K562 (cell line): Measurements from ENCODE around the gene SLC9A2. TPM values are rescaled to one million over a fixed set of nuclear protein-coding genes. Genes with fewer than 3 reads are reported as not detected.
A peak's percentile ranks its signal among the peaks of the same experiment; 100 is the strongest.

Experiments used
- ARID1B ChIP-seq: fragments of 450-650 bp; IDR thresholded peaks from 2 replicates; pipeline ENCODE4 v1.6.1; 2016; ENCODE audit warnings: antibody characterized with exemption, mild to moderate bottlenecking, inconsistent platforms
- DMBX1 ChIP-seq: fragments of 250-450 bp; sonication (Bioruptor Pico); IDR thresholded peaks from 2 replicates; pipeline ENCODE4 v1.8.0; 2022; ENCODE audit warnings: inconsistent platforms, mild to moderate bottlenecking, moderate library complexity, borderline replicate concordance
- DPF2 ChIP-seq: fragments of 450-650 bp; IDR thresholded peaks from 2 replicates; pipeline ENCODE4 v1.6.1; 2016
- LCOR ChIP-seq: sonication (generic); formaldehyde crosslinking; IDR thresholded peaks from 2 replicates; pipeline ENCODE4 v1.8.0; 2022; ENCODE audit warnings: mild to moderate bottlenecking, missing genetic modification reagents
- MYC ChIP-seq, 2 experiments: fragments of 250-450 bp in 1 of 2; sonication (Bioruptor Pico) in 1 of 2; IDR thresholded peaks; 2 replicates each; pipeline versions ENCODE4 v1.5.1 to v1.6.1; 2012 to 2021; ENCODE audit warnings: low read depth in 2 of 2, borderline replicate concordance in 1 of 2, improper control_type of control experiment in 1 of 2, low read length in 1 of 2, mild to moderate bottlenecking in 1 of 2, moderate library complexity in 1 of 2
- POLR2AphosphoS5 ChIP-seq: IDR thresholded peaks from 2 replicates; pipeline ENCODE4 v1.6.1; 2011; ENCODE audit warnings: mild to moderate bottlenecking, low read depth, low read length, moderate library complexity; ENCODE audit not compliant: control insufficient read depth, insufficient read depth
- TAF1 ChIP-seq: IDR thresholded peaks from 2 replicates; pipeline ENCODE4 v1.6.1; 2011; ENCODE audit warnings: mild to moderate bottlenecking, low read length, moderate library complexity; ENCODE audit not compliant: insufficient read depth, control insufficient read depth, severe bottlenecking; ENCODE audit errors: extremely low read depth
- ZBTB7A ChIP-seq: IDR thresholded peaks from 2 replicates; pipeline ENCODE4 v1.6.1; 2011; ENCODE audit warnings: low read depth, mild to moderate bottlenecking, low read length, moderate library complexity, borderline replicate concordance; ENCODE audit not compliant: control insufficient read depth
- polyA plus RNA-seq, 8 experiments: library from polyadenylated mRNA; depleted of rRNA in 4 of 8; stranded (reverse) in 5 of 8; unstranded in 3 of 8; fragments of >200 nt; fragmentation: Nextera tagmentation in 2 of 8; fragmentation: Illumina TruSeq in 1 of 8; extraction: Ambion mirVana in 2 of 8; extraction: Trizol in 1 of 8; gene quantifications; 2 replicates each; pipeline versions ENCODE4 v1.2.1 to v1.2.3, GENCODE V29; 2011 to 2014; ENCODE audit warnings: inconsistent platforms in 1 of 8, missing spikeins in 1 of 8
- total RNA-seq, 7 experiments: library from RNA; depleted of rRNA in 6 of 7; stranded (reverse); fragments of >200 nt in 6 of 7; fragmentation: Illumina TruSeq in 2 of 7; extraction: Trizol in 2 of 7; gene quantifications; 2 replicates each; pipeline versions ENCODE4 v1.2.1 to v1.2.3, GENCODE V29; 2011 to 2021; ENCODE audit warnings: low replicate concordance in 1 of 7
- TF ChIP-seq, protein P1 (sequence below): fragments of 450-650 bp; IDR thresholded peaks from 2 replicates; pipeline ENCODE4 v1.7.0; 2016; ENCODE audit warnings: borderline replicate concordance
- TF ChIP-seq, protein P2 (sequence below), 2 experiments: fragments of 450-650 bp; IDR thresholded peaks; 2 replicates each; pipeline ENCODE4 v1.6.1; 2018; ENCODE audit warnings: mild to moderate bottlenecking in 2 of 2, low read depth in 1 of 2; ENCODE audit not compliant: partially characterized antibody in 2 of 2
- TF ChIP-seq, protein P3 (sequence below): sonication (generic); formaldehyde crosslinking; IDR thresholded peaks from 2 replicates; pipeline ENCODE4 v1.8.1; 2023; ENCODE audit warnings: missing genetic modification reagents, mild to moderate bottlenecking, borderline replicate concordance
- TF ChIP-seq, protein P4 (sequence below): fragments of 450-650 bp; IDR thresholded peaks from 2 replicates; pipeline ENCODE4 v1.6.1; 2018; ENCODE audit warnings: mild to moderate bottlenecking, low read depth; ENCODE audit not compliant: partially characterized antibody

SLC9A2 gene
- total and polyA plus RNA-seq, 9 of the 15 experiments (the other 6 are each of a cell fraction or from before 2014, with no cell fraction given), result 0.45 to 3.3 (median 1.6) TPM

DNA sequence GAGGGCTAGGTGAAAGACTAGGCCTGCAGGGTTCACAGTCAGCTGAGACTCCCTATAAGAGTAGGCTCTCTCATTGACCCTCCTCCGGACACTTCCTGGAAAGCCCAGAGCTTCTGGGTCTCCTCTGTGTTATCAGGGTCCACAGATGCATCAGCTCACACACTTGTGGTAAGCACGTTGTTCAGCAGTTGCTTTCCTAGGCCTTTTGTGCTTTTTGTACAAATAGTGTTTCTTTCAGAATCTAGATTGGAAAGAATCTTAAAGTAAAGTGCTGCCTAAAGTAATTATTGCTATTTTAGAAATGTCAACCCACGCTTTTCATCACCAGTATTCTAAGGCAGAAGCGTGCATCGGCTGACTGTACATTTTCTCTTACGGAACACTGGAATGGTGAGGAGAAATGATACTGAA, 15.5 kb downstream of the SLC9A2 start (continued):
- TF ChIP-seq ARID1B (peak; percentile 93), ZBTB7A (peak; percentile 87; the same call in 1 of the 2 replicates), MYC (IDR thresholded peaks at IDR 0.05; ENCODE audit: low read depth, low read length) (peak; percentile 63; the same call in 1 of the 2 replicates), MYC (CRISPR knock-in tag; IDR thresholded peaks at IDR 0.05; ENCODE audit: borderline replicate concordance, low read depth) (no peak), POLR2AphosphoS5 (peak; percentile 82), TAF1 (peak; percentile 48), LCOR (CRISPR knock-in tag) (no peak), DMBX1 (0 out of 2 replicates have a peak, but pooled peaks have one; percentile 40), DPF2 (peak; percentile 85)
- TF ChIP-seq, protein P1, sequence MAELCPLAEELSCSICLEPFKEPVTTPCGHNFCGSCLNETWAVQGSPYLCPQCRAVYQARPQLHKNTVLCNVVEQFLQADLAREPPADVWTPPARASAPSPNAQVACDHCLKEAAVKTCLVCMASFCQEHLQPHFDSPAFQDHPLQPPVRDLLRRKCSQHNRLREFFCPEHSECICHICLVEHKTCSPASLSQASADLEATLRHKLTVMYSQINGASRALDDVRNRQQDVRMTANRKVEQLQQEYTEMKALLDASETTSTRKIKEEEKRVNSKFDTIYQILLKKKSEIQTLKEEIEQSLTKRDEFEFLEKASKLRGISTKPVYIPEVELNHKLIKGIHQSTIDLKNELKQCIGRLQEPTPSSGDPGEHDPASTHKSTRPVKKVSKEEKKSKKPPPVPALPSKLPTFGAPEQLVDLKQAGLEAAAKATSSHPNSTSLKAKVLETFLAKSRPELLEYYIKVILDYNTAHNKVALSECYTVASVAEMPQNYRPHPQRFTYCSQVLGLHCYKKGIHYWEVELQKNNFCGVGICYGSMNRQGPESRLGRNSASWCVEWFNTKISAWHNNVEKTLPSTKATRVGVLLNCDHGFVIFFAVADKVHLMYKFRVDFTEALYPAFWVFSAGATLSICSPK, result no peak
- TF ChIP-seq, protein P2, sequence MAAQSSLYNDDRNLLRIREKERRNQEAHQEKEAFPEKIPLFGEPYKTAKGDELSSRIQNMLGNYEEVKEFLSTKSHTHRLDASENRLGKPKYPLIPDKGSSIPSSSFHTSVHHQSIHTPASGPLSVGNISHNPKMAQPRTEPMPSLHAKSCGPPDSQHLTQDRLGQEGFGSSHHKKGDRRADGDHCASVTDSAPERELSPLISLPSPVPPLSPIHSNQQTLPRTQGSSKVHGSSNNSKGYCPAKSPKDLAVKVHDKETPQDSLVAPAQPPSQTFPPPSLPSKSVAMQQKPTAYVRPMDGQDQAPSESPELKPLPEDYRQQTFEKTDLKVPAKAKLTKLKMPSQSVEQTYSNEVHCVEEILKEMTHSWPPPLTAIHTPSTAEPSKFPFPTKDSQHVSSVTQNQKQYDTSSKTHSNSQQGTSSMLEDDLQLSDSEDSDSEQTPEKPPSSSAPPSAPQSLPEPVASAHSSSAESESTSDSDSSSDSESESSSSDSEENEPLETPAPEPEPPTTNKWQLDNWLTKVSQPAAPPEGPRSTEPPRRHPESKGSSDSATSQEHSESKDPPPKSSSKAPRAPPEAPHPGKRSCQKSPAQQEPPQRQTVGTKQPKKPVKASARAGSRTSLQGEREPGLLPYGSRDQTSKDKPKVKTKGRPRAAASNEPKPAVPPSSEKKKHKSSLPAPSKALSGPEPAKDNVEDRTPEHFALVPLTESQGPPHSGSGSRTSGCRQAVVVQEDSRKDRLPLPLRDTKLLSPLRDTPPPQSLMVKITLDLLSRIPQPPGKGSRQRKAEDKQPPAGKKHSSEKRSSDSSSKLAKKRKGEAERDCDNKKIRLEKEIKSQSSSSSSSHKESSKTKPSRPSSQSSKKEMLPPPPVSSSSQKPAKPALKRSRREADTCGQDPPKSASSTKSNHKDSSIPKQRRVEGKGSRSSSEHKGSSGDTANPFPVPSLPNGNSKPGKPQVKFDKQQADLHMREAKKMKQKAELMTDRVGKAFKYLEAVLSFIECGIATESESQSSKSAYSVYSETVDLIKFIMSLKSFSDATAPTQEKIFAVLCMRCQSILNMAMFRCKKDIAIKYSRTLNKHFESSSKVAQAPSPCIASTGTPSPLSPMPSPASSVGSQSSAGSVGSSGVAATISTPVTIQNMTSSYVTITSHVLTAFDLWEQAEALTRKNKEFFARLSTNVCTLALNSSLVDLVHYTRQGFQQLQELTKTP (IDR thresholded peaks at IDR 0.05; ENCODE audit: low read depth in 1 of 2, partially characterized antibody in 2 of 2), result no peak
- TF ChIP-seq, protein P3, sequence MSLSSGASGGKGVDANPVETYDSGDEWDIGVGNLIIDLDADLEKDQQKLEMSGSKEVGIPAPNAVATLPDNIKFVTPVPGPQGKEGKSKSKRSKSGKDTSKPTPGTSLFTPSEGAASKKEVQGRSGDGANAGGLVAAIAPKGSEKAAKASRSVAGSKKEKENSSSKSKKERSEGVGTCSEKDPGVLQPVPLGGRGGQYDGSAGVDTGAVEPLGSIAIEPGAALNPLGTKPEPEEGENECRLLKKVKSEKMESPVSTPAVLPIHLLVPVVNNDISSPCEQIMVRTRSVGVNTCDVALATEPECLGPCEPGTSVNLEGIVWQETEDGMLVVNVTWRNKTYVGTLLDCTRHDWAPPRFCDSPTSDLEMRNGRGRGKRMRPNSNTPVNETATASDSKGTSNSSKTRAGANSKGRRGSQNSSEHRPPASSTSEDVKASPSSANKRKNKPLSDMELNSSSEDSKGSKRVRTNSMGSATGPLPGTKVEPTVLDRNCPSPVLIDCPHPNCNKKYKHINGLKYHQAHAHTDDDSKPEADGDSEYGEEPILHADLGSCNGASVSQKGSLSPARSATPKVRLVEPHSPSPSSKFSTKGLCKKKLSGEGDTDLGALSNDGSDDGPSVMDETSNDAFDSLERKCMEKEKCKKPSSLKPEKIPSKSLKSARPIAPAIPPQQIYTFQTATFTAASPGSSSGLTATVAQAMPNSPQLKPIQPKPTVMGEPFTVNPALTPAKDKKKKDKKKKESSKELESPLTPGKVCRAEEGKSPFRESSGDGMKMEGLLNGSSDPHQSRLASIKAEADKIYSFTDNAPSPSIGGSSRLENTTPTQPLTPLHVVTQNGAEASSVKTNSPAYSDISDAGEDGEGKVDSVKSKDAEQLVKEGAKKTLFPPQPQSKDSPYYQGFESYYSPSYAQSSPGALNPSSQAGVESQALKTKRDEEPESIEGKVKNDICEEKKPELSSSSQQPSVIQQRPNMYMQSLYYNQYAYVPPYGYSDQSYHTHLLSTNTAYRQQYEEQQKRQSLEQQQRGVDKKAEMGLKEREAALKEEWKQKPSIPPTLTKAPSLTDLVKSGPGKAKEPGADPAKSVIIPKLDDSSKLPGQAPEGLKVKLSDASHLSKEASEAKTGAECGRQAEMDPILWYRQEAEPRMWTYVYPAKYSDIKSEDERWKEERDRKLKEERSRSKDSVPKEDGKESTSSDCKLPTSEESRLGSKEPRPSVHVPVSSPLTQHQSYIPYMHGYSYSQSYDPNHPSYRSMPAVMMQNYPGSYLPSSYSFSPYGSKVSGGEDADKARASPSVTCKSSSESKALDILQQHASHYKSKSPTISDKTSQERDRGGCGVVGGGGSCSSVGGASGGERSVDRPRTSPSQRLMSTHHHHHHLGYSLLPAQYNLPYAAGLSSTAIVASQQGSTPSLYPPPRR, result no peak
- TF ChIP-seq, protein P4, sequence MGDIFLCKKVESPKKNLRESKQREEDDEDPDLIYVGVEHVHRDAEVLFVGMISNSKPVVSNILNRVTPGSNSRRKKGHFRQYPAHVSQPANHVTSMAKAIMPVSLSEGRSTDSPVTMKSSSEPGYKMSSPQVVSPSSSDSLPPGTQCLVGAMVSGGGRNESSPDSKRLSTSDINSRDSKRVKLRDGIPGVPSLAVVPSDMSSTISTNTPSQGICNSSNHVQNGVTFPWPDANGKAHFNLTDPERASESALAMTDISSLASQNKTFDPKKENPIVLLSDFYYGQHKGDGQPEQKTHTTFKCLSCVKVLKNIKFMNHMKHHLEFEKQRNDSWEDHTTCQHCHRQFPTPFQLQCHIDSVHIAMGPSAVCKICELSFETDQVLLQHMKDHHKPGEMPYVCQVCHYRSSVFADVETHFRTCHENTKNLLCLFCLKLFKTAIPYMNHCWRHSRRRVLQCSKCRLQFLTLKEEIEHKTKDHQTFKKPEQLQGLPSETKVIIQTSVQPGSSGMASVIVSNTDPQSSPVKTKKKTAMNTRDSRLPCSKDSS, result no peak
